H1 (cell line): ENCODE results near the gene P2RX6.

Experiments
- CTCF ChIP-seq, 3 experiments: IDR thresholded peaks; 1 replicate in 2 of 3; 2 replicates in 1 of 3; pipeline versions ENCODE4 v1.5.1 to v1.6.1; 2011; ENCODE audit warnings: low read length in 3 of 3, mild to moderate bottlenecking in 3 of 3, inconsistent platforms in 2 of 3, low read depth in 1 of 3, moderate library complexity in 1 of 3; ENCODE audit not compliant: insufficient read depth in 1 of 3; ENCODE audit errors: control extremely low read depth in 1 of 3
- E2F6 ChIP-seq: IDR thresholded peaks from 2 replicates; pipeline ENCODE4 v1.6.1; 2012; ENCODE audit warnings: inconsistent platforms
- POLR2A ChIP-seq, 2 experiments: IDR thresholded peaks; 1 replicate in 1 of 2; 2 replicates in 1 of 2; pipeline ENCODE4 v1.6.1; 2011; ENCODE audit warnings: low read depth in 2 of 2, low read length in 2 of 2, mild to moderate bottlenecking in 2 of 2; ENCODE audit errors: control extremely low read depth in 1 of 2
- POLR2AphosphoS5 ChIP-seq: IDR thresholded peaks from 2 replicates; pipeline ENCODE4 v1.6.1; 2011; ENCODE audit warnings: low read depth, low read length
- SP1 ChIP-seq: IDR thresholded peaks from 2 replicates; pipeline ENCODE4 v1.6.1; 2011; ENCODE audit warnings: low read depth, low read length
- TCF12 ChIP-seq: IDR thresholded peaks from 2 replicates; pipeline ENCODE4 v1.6.1; 2011; ENCODE audit warnings: low read depth, mild to moderate bottlenecking, low read length
- YY1 ChIP-seq: IDR thresholded peaks from 2 replicates; pipeline ENCODE4 v1.6.1; 2011; ENCODE audit warnings: low read depth, mild to moderate bottlenecking, low read length
- ZNF274 ChIP-seq: IDR thresholded peaks from 2 replicates; pipeline ENCODE4 v1.7.0; 2012; ENCODE audit warnings: low read length, borderline replicate concordance; ENCODE audit errors: extremely low read depth

- TF ChIP-seq CTCF (IDR thresholded peaks at IDR 0.05; ENCODE audit: control extremely low read depth in 1 of 3, insufficient read depth in 1 of 3, low read depth in 1 of 3, low read length in 3 of 3) = no peak
- TF ChIP-seq SP1 = no peak
- TF ChIP-seq E2F6 = no peak
- TF ChIP-seq TCF12 = no peak
- no peak for TF ChIP-seq POLR2AphosphoS5
- no peak for TF ChIP-seq POLR2A (IDR thresholded peaks at IDR 0.05; ENCODE audit: control extremely low read depth in 1 of 2, low read depth in 2 of 2, low read length in 2 of 2)
- TF ChIP-seq ZNF274 = no peak
- TF ChIP-seq YY1 = no peak
Measured at GRCh38 chr22:21043860-21044535, 29.0 kb downstream of the P2RX6 start.
